H9 (cell line): Measurements from ENCODE around the gene P4HA3. TPM values are rescaled to one million over a fixed set of nuclear protein-coding genes. Genes with fewer than 3 reads are reported as not detected.

Experiments used
- DNase-seq: peaks from one replicate; pipeline ENCODE4 v3.0.0-alpha.2; 2017
- H2AFZ ChIP-seq: one replicate; pipeline ENCODE4 v1.6.1; 2013; ENCODE audit warnings: mild to moderate bottlenecking, low read length, control low read depth, moderate library complexity
- H2AK5ac ChIP-seq: 2 replicates; pipeline ENCODE4 v1.6.1; 2013; ENCODE audit warnings: low read length, control low read depth, mixed read lengths; ENCODE audit not compliant: insufficient read length
- H2BK120ac ChIP-seq: one replicate; pipeline ENCODE4 v1.6.1; 2013; ENCODE audit warnings: low read depth, mild to moderate bottlenecking, low read length, control low read depth, inconsistent platforms; ENCODE audit not compliant: poor library complexity, severe bottlenecking
- H2BK12ac ChIP-seq: 2 replicates; pipeline ENCODE4 v1.6.1; 2013; ENCODE audit warnings: low read length, control low read depth, mixed read lengths, low read depth; ENCODE audit not compliant: insufficient read length
- H2BK15ac ChIP-seq: 2 replicates; pipeline ENCODE4 v1.6.1; 2013; ENCODE audit warnings: low read depth, low read length, control low read depth
- H2BK20ac ChIP-seq: one replicate; pipeline ENCODE4 v1.6.1; 2013; ENCODE audit warnings: low read depth, mild to moderate bottlenecking, low read length, control low read depth, inconsistent platforms; ENCODE audit not compliant: poor library complexity, severe bottlenecking
- H2BK5ac ChIP-seq: 2 replicates; pipeline ENCODE4 v1.6.1; 2013; ENCODE audit warnings: low read length, control low read depth, mixed read lengths; ENCODE audit not compliant: insufficient read length
- H3K14ac ChIP-seq: 2 replicates; pipeline ENCODE4 v1.6.1; 2013; ENCODE audit warnings: low read length, control low read depth; ENCODE audit not compliant: insufficient read depth
- H3K18ac ChIP-seq: 2 replicates; pipeline ENCODE4 v1.6.1; 2013; ENCODE audit warnings: low read depth, mild to moderate bottlenecking, mixed read lengths, low read length, control low read depth; ENCODE audit not compliant: insufficient read length
- H3K23ac ChIP-seq: 2 replicates; pipeline ENCODE4 v1.6.1; 2013; ENCODE audit warnings: low read length, control low read depth, mixed read lengths, low read depth; ENCODE audit not compliant: insufficient read length
- H3K23me2 ChIP-seq: 2 replicates; pipeline ENCODE4 v1.6.1; 2013; ENCODE audit warnings: low read depth, mild to moderate bottlenecking, mixed read lengths, low read length, control low read depth; ENCODE audit not compliant: insufficient read length, poor library complexity, severe bottlenecking
- H3K27ac ChIP-seq: 2 replicates; pipeline ENCODE4 v1.5.1; 2013; ENCODE audit warnings: low read length, control low read depth, mixed read lengths, low read depth; ENCODE audit not compliant: insufficient read length
- H3K27me3 ChIP-seq: 2 replicates; pipeline ENCODE4 v1.6.1; 2013; ENCODE audit warnings: low read length, control low read depth, inconsistent platforms; ENCODE audit not compliant: insufficient read depth
- H3K4ac ChIP-seq: 2 replicates; pipeline ENCODE4 v1.6.1; 2013; ENCODE audit warnings: low read depth, mild to moderate bottlenecking, control low read depth, inconsistent platforms, low read length, moderate library complexity
- H3K4me1 ChIP-seq: 2 replicates; pipeline ENCODE4 v1.6.1; 2013; ENCODE audit warnings: low read length, control low read depth, inconsistent platforms; ENCODE audit not compliant: insufficient read depth
- H3K4me2 ChIP-seq: 2 replicates; pipeline ENCODE4 v1.6.1; 2013; ENCODE audit warnings: low read length, control low read depth, mixed read lengths; ENCODE audit not compliant: insufficient read length, insufficient read depth
- H3K56ac ChIP-seq: 2 replicates; pipeline ENCODE4 v1.6.1; 2013; ENCODE audit warnings: low read depth, mild to moderate bottlenecking, mixed read lengths, low read length, control low read depth; ENCODE audit not compliant: insufficient read length
- H3K79me1 ChIP-seq: 2 replicates; pipeline ENCODE4 v1.6.1; 2013; ENCODE audit warnings: low read depth, mild to moderate bottlenecking, moderate library complexity, low read length, control low read depth, inconsistent platforms; ENCODE audit not compliant: insufficient read depth, poor library complexity, severe bottlenecking
- H3K79me2 ChIP-seq: 2 replicates; pipeline ENCODE4 v1.6.1; 2013; ENCODE audit warnings: low read length, control low read depth, inconsistent platforms; ENCODE audit not compliant: insufficient read depth
- H3K9ac ChIP-seq: 2 replicates; pipeline ENCODE4 v1.6.1; 2013; ENCODE audit warnings: low read length, control low read depth, mixed read lengths; ENCODE audit not compliant: insufficient read length; ENCODE audit errors: extremely low read depth
- H3K9me3 ChIP-seq: one replicate; pipeline ENCODE4 v1.6.1; 2013; ENCODE audit warnings: low read depth, low read length, inconsistent platforms; ENCODE audit not compliant: control insufficient read depth
- H3T11ph ChIP-seq: one replicate; pipeline ENCODE4 v1.6.1; 2013; ENCODE audit warnings: mild to moderate bottlenecking, low read length, control low read depth, inconsistent platforms
- H4K20me1 ChIP-seq: one replicate; pipeline ENCODE4 v1.6.1; 2013; ENCODE audit not compliant: control insufficient read depth, insufficient read length, insufficient read depth
- H4K5ac ChIP-seq: 2 replicates; pipeline ENCODE4 v1.6.1; 2013; ENCODE audit warnings: low read depth, mild to moderate bottlenecking, mixed read lengths, low read length, control low read depth; ENCODE audit not compliant: insufficient read length
- H4K8ac ChIP-seq: replicated peaks from 2 replicates; pipeline ENCODE4 v1.6.1; 2013; ENCODE audit warnings: low read length, control low read depth, mixed read lengths, low read depth; ENCODE audit not compliant: insufficient read length
- H4K91ac ChIP-seq: 2 replicates; pipeline ENCODE4 v1.6.1; 2013; ENCODE audit warnings: low read depth, mild to moderate bottlenecking, moderate library complexity, mixed read lengths, low read length, control low read depth; ENCODE audit not compliant: insufficient read length
- H3K27ac Mint-ChIP-seq, 3 experiments: 2 replicates in 2 of 3; 3 replicates in 1 of 3; pipeline ENCODE4 v1.8.0; 2020 to 2021; ENCODE audit warnings: mixed read lengths in 3 of 3, mild to moderate bottlenecking in 1 of 3, moderate library complexity in 1 of 3
- H3K27me3 Mint-ChIP-seq: 2 replicates; pipeline ENCODE4 v1.8.0; 2021; ENCODE audit warnings: low read depth, mild to moderate bottlenecking, moderate library complexity, mixed read lengths
- H3K36me3 Mint-ChIP-seq, 3 experiments: 2 replicates in 2 of 3; 3 replicates in 1 of 3; pipeline ENCODE4 v1.8.0; 2020 to 2021; ENCODE audit warnings: low read depth in 3 of 3, mixed read lengths in 3 of 3; ENCODE audit not compliant: insufficient read depth in 1 of 3
- H3K4me1 Mint-ChIP-seq, 2 experiments: 2 replicates each; pipeline ENCODE4 v1.8.0; 2020; ENCODE audit warnings: mixed read lengths in 2 of 2
- H3K4me3 Mint-ChIP-seq, 2 experiments: 2 replicates in 1 of 2; 3 replicates in 1 of 2; pipeline ENCODE4 v1.8.0; 2020 to 2021; ENCODE audit warnings: mild to moderate bottlenecking in 2 of 2, mixed read lengths in 2 of 2, moderate library complexity in 1 of 2
- H3K9me3 Mint-ChIP-seq, 2 experiments: 2 replicates in 1 of 2; 3 replicates in 1 of 2; pipeline ENCODE4 v1.8.0; 2020; ENCODE audit warnings: mild to moderate bottlenecking in 2 of 2, mixed read lengths in 2 of 2, moderate library complexity in 1 of 2
- WGBS: extraction: QIAGEN DNeasy Blood & Tissue Kit; methylation state at CpG from one replicate; pipeline ENCODE4 v1.1.7; 2013; ENCODE audit warnings: missing lambda C conversion rate, low lambda C conversion rate, mixed read lengths; ENCODE audit not compliant: insufficient read length; ENCODE audit errors: extremely low coverage; 5-methylcytosine and 5-hydroxymethylcytosine counted together
- total RNA-seq: library from RNA; stranded (reverse); gene quantifications from 2 replicates; pipeline ENCODE4 v1.2.1, GENCODE V29; 2021
- TF ChIP-seq, protein P1 (sequence below): fragments of 200-600 bp; sonication (generic); conservative IDR thresholded peaks from 3 replicates; pipeline ENCODE4 v1.8.0; 2021; ENCODE audit warnings: antibody characterized with exemption, mild to moderate bottlenecking

Gene P4HA3
- total RNA-seq, 1 experiment from 2014 or later: not detected

DNA sequence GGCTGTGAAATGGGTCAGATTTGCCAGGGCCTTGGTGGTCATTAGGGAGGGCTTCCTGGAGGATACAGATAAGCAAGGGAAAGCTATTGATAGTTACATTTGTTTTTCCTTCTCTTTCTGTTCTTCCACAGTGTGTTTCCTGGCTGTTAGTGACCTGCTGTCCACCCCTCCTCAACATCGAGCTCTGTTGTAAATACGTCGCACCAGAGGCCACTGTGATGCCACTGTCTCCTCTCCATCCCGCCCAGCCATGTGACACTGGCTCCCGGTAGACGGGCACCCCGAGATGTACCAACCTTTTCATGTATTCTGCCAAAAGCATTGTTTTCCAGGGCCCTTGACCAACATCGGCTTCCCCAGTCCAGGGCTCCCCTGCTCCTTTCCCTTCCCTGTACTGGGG lies 58.1 kb downstream of the P4HA3 start:
- no peaks in the 10 kb centered on the region for H3K9me3 ChIP-seq
- no peak overlapping the region for H2BK120ac ChIP-seq
- H4K20me1 ChIP-seq: no peaks in the 10 kb centered on the region
- TF ChIP-seq, protein P1, sequence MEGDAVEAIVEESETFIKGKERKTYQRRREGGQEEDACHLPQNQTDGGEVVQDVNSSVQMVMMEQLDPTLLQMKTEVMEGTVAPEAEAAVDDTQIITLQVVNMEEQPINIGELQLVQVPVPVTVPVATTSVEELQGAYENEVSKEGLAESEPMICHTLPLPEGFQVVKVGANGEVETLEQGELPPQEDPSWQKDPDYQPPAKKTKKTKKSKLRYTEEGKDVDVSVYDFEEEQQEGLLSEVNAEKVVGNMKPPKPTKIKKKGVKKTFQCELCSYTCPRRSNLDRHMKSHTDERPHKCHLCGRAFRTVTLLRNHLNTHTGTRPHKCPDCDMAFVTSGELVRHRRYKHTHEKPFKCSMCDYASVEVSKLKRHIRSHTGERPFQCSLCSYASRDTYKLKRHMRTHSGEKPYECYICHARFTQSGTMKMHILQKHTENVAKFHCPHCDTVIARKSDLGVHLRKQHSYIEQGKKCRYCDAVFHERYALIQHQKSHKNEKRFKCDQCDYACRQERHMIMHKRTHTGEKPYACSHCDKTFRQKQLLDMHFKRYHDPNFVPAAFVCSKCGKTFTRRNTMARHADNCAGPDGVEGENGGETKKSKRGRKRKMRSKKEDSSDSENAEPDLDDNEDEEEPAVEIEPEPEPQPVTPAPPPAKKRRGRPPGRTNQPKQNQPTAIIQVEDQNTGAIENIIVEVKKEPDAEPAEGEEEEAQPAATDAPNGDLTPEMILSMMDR: no peak
- Mint-ChIP-seq H3K27ac (no peak overlapping the region; a peak in 1 of 7 replicates), H3K36me3 (peaks cover 3 to 42% (median 25%) of the 10 kb centered on the region in 3 experiments; a peak in 6 of 7 replicates), H3K4me1 (peaks cover 11 to 12% of the 10 kb centered on the region in 2 experiments), H3K27me3 (no peaks in the 10 kb centered on the region), H3K9me3 (no peaks in the 10 kb centered on the region), H3K4me3 (no peak overlapping the region)
- no peak overlapping the region for H3K4ac ChIP-seq
- no peak overlapping the region for H3K18ac ChIP-seq
- H2BK12ac ChIP-seq: no peak overlapping the region
- H3K23me2 ChIP-seq: no peaks in the 10 kb centered on the region
- H3K79me2 ChIP-seq: no peaks in the 10 kb centered on the region
- no peak overlapping the region for H3K56ac ChIP-seq
- no peaks in the 10 kb centered on the region for H3K4me1 ChIP-seq
- H3K4me2 ChIP-seq: no peak overlapping the region
- no peaks in the 10 kb centered on the region for H3K79me1 ChIP-seq
- H3K9ac ChIP-seq: no peak overlapping the region
- no peaks in the 10 kb centered on the region for H3K27me3 ChIP-seq
- H3T11ph ChIP-seq: no peak overlapping the region
- H4K5ac ChIP-seq: no peak overlapping the region
- no peak overlapping the region for H2BK15ac ChIP-seq
- H2BK5ac ChIP-seq: no peak overlapping the region
- H3K23ac ChIP-seq: no peak overlapping the region
- no peak overlapping the region for H4K91ac ChIP-seq
- WGBS: no CpG with 5 or more reads among the region's 8 CpGs
- H3K27ac ChIP-seq: no peak overlapping the region
- no peak overlapping the region for H2AFZ ChIP-seq
- no peak overlapping the region for H4K8ac ChIP-seq
- no peak overlapping the region for H2AK5ac ChIP-seq
- no peak for DNase-seq
- no peak overlapping the region for H2BK20ac ChIP-seq
- H3K14ac ChIP-seq: no peak overlapping the region
